IMR-90 (cell line): ENCODE measurements around the gene ASS1. TPM values are rescaled to one million over a fixed set of nuclear protein-coding genes. Genes with fewer than 3 reads are reported as not detected.

Experiments used
- ATAC-seq: fragments of 200-7000 bp; cut with Tn5 transposase; 2 replicates; pipeline ENCODE4 v1.9.1; 2020; ENCODE audit warnings: low read depth, mild to moderate bottlenecking, moderate library complexity
- BruUV-seq: library from RNA; stranded (reverse); fragments of 400-500 nt; replicated peaks from 2 replicates; lab custom pipeline; 2021; lab: Mats Ljungman, UMichigan
- CTCF ChIA-PET: fragments of 300-600 bp; formaldehyde crosslinking; extraction: SDS; loops from one replicate; lab custom pipeline; 2021; ENCODE audit warnings: antibody characterized with exemption; lab: Yijun Ruan, JAX
- POLR2A ChIA-PET: fragments of 300-600 bp; sonication (Branson Sonifier 250); formaldehyde crosslinking; loops from one replicate; lab custom pipeline; 2022; ENCODE audit warnings: antibody characterized with exemption; ENCODE audit not compliant: unreplicated experiment; lab: Charles Lee
- DNase-seq: peaks from one replicate; pipeline ENCODE4 v3.0.0; 2013
- H2AFZ ChIP-seq: replicated peaks from 2 replicates; pipeline ENCODE3; 2013; ENCODE audit warnings: low read length, mild to moderate bottlenecking; ENCODE audit not compliant: poor library complexity
- H2AK5ac ChIP-seq: 2 replicates; pipeline ENCODE4 v1.6.1; 2013; ENCODE audit warnings: low read depth, low read length, inconsistent platforms
- H2AK9ac ChIP-seq: replicated peaks from 2 replicates; pipeline ENCODE3; 2013; ENCODE audit warnings: mild to moderate bottlenecking, low read depth, low read length, moderate library complexity; ENCODE audit not compliant: poor library complexity
- H2BK120ac ChIP-seq: 2 replicates; pipeline ENCODE4 v1.6.1; 2013; ENCODE audit warnings: low read depth, low read length, inconsistent platforms
- H2BK15ac ChIP-seq: 3 replicates; pipeline ENCODE4 v1.6.1; 2013; ENCODE audit warnings: low read depth, low read length, inconsistent platforms
- H2BK20ac ChIP-seq: 2 replicates; pipeline ENCODE4 v1.6.1; 2013; ENCODE audit warnings: low read depth, mild to moderate bottlenecking, inconsistent platforms, low read length, moderate library complexity
- H2BK5ac ChIP-seq: 2 replicates; pipeline ENCODE4 v1.6.1; 2013; ENCODE audit warnings: mild to moderate bottlenecking, low read depth, low read length, inconsistent platforms; ENCODE audit not compliant: poor library complexity, severe bottlenecking
- H3K14ac ChIP-seq: replicated peaks from 2 replicates; pipeline ENCODE4 v1.6.1; 2013; ENCODE audit warnings: low read depth, low read length, inconsistent platforms
- H3K18ac ChIP-seq: 2 replicates; pipeline ENCODE4 v1.6.1; 2013; ENCODE audit warnings: low read depth, low read length, control low read depth
- H3K23ac ChIP-seq: 2 replicates; pipeline ENCODE4 v1.6.1; 2013; ENCODE audit warnings: low read depth, low read length, inconsistent platforms
- H3K27ac ChIP-seq: 2 replicates; pipeline ENCODE4 v1.5.1; 2013; ENCODE audit warnings: mild to moderate bottlenecking, control low read depth, low read length; ENCODE audit not compliant: insufficient read depth
- H3K27me3 ChIP-seq: 2 replicates; pipeline ENCODE4 v1.6.1; 2013; ENCODE audit warnings: low read length; ENCODE audit not compliant: control insufficient read depth, insufficient read depth
- H3K36me3 ChIP-seq: 2 replicates; pipeline ENCODE4 v1.6.1; 2013; ENCODE audit warnings: low read length, mixed read lengths; ENCODE audit not compliant: control insufficient read depth, insufficient read depth
- H3K4ac ChIP-seq: 2 replicates; pipeline ENCODE4 v1.6.1; 2013; ENCODE audit warnings: low read depth, low read length, inconsistent platforms
- H3K4me1 ChIP-seq: 2 replicates; pipeline ENCODE4 v1.6.1; 2013; ENCODE audit warnings: low read length, mixed read lengths; ENCODE audit not compliant: control insufficient read depth, insufficient read depth
- H3K4me2 ChIP-seq: 2 replicates; pipeline ENCODE4 v1.6.1; 2013; ENCODE audit warnings: low read depth, mild to moderate bottlenecking, control low read depth, low read length, moderate library complexity
- H3K4me3 ChIP-seq: 2 replicates; pipeline ENCODE4 v1.5.1; 2013; ENCODE audit warnings: low read depth, mild to moderate bottlenecking, control low read depth, low read length, moderate library complexity; ENCODE audit not compliant: insufficient read depth
- H3K56ac ChIP-seq: 2 replicates; pipeline ENCODE4 v1.6.1; 2013; ENCODE audit warnings: low read length, inconsistent platforms; ENCODE audit not compliant: insufficient read depth; ENCODE audit errors: extremely low read depth
- H3K79me1 ChIP-seq, 2 experiments: 2 replicates each; pipeline ENCODE4 v1.6.1; 2013; ENCODE audit warnings: low read length in 2 of 2, inconsistent platforms in 1 of 2, low read depth in 1 of 2
- H3K9ac ChIP-seq: 2 replicates; pipeline ENCODE4 v1.6.1; 2013; ENCODE audit warnings: low read depth, low read length, control low read depth
- H3K9me1 ChIP-seq: 2 replicates; pipeline ENCODE4 v1.6.1; 2013; ENCODE audit warnings: low read length, inconsistent platforms; ENCODE audit not compliant: insufficient read depth
- H3K9me3 ChIP-seq: 2 replicates; pipeline ENCODE4 v1.6.1; 2013; ENCODE audit warnings: low read length; ENCODE audit not compliant: control insufficient read depth, insufficient read depth
- H4K20me1 ChIP-seq: 2 replicates; pipeline ENCODE4 v1.6.1; 2013; ENCODE audit warnings: low read length, inconsistent platforms; ENCODE audit not compliant: insufficient read depth
- H4K5ac ChIP-seq: 2 replicates; pipeline ENCODE4 v1.6.1; 2013; ENCODE audit warnings: mild to moderate bottlenecking, low read depth, low read length, control low read depth
- H4K8ac ChIP-seq, 2 experiments: 2 replicates each; pipeline ENCODE4 v1.6.1; 2013; ENCODE audit warnings: low read depth in 2 of 2, low read length in 2 of 2, control low read depth in 1 of 2, inconsistent platforms in 1 of 2
- H4K91ac ChIP-seq: 2 replicates; pipeline ENCODE4 v1.6.1; 2013; ENCODE audit warnings: low read depth, low read length, inconsistent platforms; ENCODE audit not compliant: insufficient read depth
- BHLHE40 ChIP-seq: fragments of 150-350 bp; IDR thresholded peaks from 2 replicates; pipeline ENCODE4 v1.6.1; 2016; ENCODE audit warnings: mild to moderate bottlenecking, low read depth, low read length
- CEBPB ChIP-seq: IDR thresholded peaks from 2 replicates; pipeline ENCODE4 v1.6.1; 2012; ENCODE audit warnings: low read depth, low read length, improper control_type of control experiment
- CHD1 ChIP-seq: IDR thresholded peaks from 2 replicates; pipeline ENCODE4 v1.6.1; 2012; ENCODE audit warnings: low read depth, low read length, improper control_type of control experiment
- CTCF ChIP-seq: conservative IDR thresholded peaks from 2 replicates; pipeline ENCODE4 v1.5.1; 2012; ENCODE audit warnings: mild to moderate bottlenecking, low read depth, low read length, improper control_type of control experiment
- MAFK ChIP-seq: IDR thresholded peaks from 2 replicates; pipeline ENCODE4 v1.6.1; 2012; ENCODE audit warnings: low read depth, low read length, improper control_type of control experiment
- USF2 ChIP-seq: fragments of 150-350 bp; IDR thresholded peaks from 2 replicates; pipeline ENCODE4 v1.6.1; 2017; ENCODE audit warnings: mild to moderate bottlenecking, antibody characterized with exemption, low read length, low read depth
- WGBS, 2 experiments: methylation state at CpG; one replicate each; pipeline versions ENCODE4 v1.1.5 to v1.1.7; 2013; ENCODE audit warnings: missing lambda C conversion rate in 2 of 2; ENCODE audit not compliant: insufficient read length in 1 of 2; ENCODE audit errors: extremely low coverage in 2 of 2; 5-methylcytosine and 5-hydroxymethylcytosine counted together
- dilution Hi-C: fragments of 300-500 bp; cut with HindIII; formaldehyde crosslinking; loops from one replicate; pipeline ENCODE4 v1.14.3; 2018; ENCODE audit warnings: low sequenced_read_pairs; ENCODE audit not compliant: unreplicated experiment
- in situ Hi-C: fragments of 300-500 bp; cut with MboI; formaldehyde crosslinking; loops from 3 replicates; pipeline ENCODE4 v1.14.3; 2019; ENCODE audit warnings: low sequenced_read_pairs, inconsistent platforms, mixed read lengths
- intact Hi-C: fragments of 100-400 bp; cut with micrococcal nuclease; formaldehyde crosslinking; loops from 2 replicates; pipeline ENCODE4 v1.10.0; 2022
- polyA plus RNA-seq, 3 experiments: library from polyadenylated mRNA; depleted of rRNA; stranded (reverse); fragments of >200 nt; gene quantifications; 2 replicates each; pipeline ENCODE4 v1.2.3, GENCODE V29; 2012; ENCODE audit warnings: low replicate concordance in 1 of 3
- total RNA-seq: library from RNA; depleted of rRNA; stranded (reverse); fragments of >200 nt; gene quantifications from 2 replicates; pipeline ENCODE4 v1.2.3, GENCODE V29; 2012

Gene ASS1
- total and polyA plus RNA-seq, 2 of the 4 experiments (the other 2 are of a cell fraction), result 39.6 to 41.9 TPM

DNA sequence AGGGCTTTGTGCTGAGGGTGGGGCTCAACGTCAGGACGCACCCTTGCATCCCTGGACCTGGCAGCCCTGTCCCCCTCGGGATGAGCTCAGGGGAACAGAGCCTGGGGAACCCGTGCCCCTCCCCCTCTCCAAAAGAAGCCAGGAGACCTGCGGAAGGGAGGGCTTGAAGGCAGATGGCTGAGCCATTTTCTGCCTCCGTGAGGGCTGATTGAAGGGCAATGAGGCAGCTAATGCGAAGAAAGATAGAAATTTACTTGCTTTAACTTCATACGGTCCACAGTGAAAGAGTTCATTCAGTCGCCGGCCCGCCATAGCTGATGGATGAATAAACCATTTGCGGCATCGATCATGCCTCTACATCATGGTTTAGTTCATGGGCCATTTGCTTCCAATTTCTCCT is 28.8 kb downstream of the ASS1 start:
- Histone ChIP-seq H3K56ac (no peak overlapping the region), H3K27me3 (peaks cover 22% of the 10 kb centered on the region), H3K18ac (no peak overlapping the region), H2AFZ (no peak overlapping the region), H2BK20ac (no peak overlapping the region), H3K4me3 (no peak overlapping the region), H3K14ac (no peak overlapping the region), H2BK120ac (no peak overlapping the region), H3K79me1 (no peaks in the 10 kb centered on the region), H2AK9ac (no peak overlapping the region), H3K36me3 (no peaks in the 10 kb centered on the region), H2BK5ac (no peak overlapping the region), H3K4ac (no peak overlapping the region), H4K91ac (no peak overlapping the region), H2AK5ac (no peak overlapping the region), H3K9me1 (no peaks in the 10 kb centered on the region), H4K20me1 (no peaks in the 10 kb centered on the region), H4K8ac (no peak overlapping the region), H3K4me1 (no peaks in the 10 kb centered on the region), H3K9ac (no peak overlapping the region), H3K23ac (no peak overlapping the region), H3K27ac (no peak overlapping the region), H3K4me2 (no peak overlapping the region), H3K9me3 (no peaks in the 10 kb centered on the region), H4K5ac (no peak overlapping the region), H2BK15ac (no peak overlapping the region)
- DNase-seq, result no peak
- no peak for TF ChIP-seq MAFK
- no peak for TF ChIP-seq CEBPB
- no peak for TF ChIP-seq BHLHE40
- no peak for TF ChIP-seq USF2
- TF ChIP-seq CTCF, result no peak
- TF ChIP-seq CHD1, result no peak
- dilution Hi-C loops (no loop called here), in situ Hi-C loops (no loop called here), intact Hi-C loops (no loop called here)
- ChIA-PET POLR2A (no interaction called here), CTCF (no interaction called here)
- BruUV-seq, result no TSS peak
- 35% methylated on average over 2 of the region's 13 CpGs; no CpG with 5 or more reads in 1 of the 2 experiments for WGBS, 2 experiments
- ATAC-seq, result no peak
